HK-2 (cell line): Measurements from ENCODE around the gene PNKD.

Experiments
- DNase-seq: peaks from one replicate; pipeline ENCODE4 v3.0.0-alpha.2; 2018; ENCODE audit not compliant: unreplicated experiment

Gene PNKD

GRCh38 chr2:218374795-218375194 lies 104.5 kb downstream of the PNKD start:
- no peak for DNase-seq

GRCh38 chr2:218375212-218375611 lies 104.9 kb downstream of the PNKD start:
- DNase-seq = no peak

- no peak for DNase-seq
Observed at GRCh38 chr2:218378053-218378452, 107.7 kb downstream of the PNKD start.

- no peak for DNase-seq
Observed at GRCh38 chr2:218381916-218382366, 111.6 kb downstream of the PNKD start, which contains the start of gene SLC11A1. Gene SLC11A1, plus strand, starts transcription at chr2:218382273. Its CDS starts 96 bp downstream, at chr2:218382369.

GRCh38 chr2:218382785-218383184 lies 112.5 kb downstream of the PNKD start:
- no peak for DNase-seq

- DNase-seq = no peak
Observed at GRCh38 chr2:218383892-218384519, 113.7 kb downstream of the PNKD start.

GRCh38 chr2:218384975-218385374 lies 114.7 kb downstream of the PNKD start:
- DNase-seq = no peak

- DNase-seq = no peak
Observed at GRCh38 chr2:218386505-218387368, 116.4 kb downstream of the PNKD start.

- DNase-seq = no peak
Observed at GRCh38 chr2:218387369-218388194, 117.3 kb downstream of the PNKD start.

- no peak for DNase-seq
Observed at GRCh38 chr2:218389333-218390150, 119.2 kb downstream of the PNKD start.

GRCh38 chr2:218391202-218391601 lies 120.9 kb downstream of the PNKD start:
- no peak for DNase-seq

GRCh38 chr2:218392459-218392858 lies 122.1 kb downstream of the PNKD start:
- DNase-seq = no peak

GRCh38 chr2:218392891-218393462 lies 122.7 kb downstream of the PNKD start:
- no peak for DNase-seq

GRCh38 chr2:218393750-218394290 lies 123.5 kb downstream of the PNKD start:
- DNase-seq = no peak

- no peak for DNase-seq
Observed at GRCh38 chr2:218394298-218395089, 124.2 kb downstream of the PNKD start.

GRCh38 chr2:218395090-218395444 lies 124.7 kb downstream of the PNKD start:
- DNase-seq = no peak

GRCh38 chr2:218395456-218395825 lies 125.1 kb downstream of the PNKD start:
- DNase-seq = no peak

GRCh38 chr2:218395826-218396687 lies 125.7 kb downstream of the PNKD start:
- peak; percentile 91 for DNase-seq
